ENCODE results near the gene KLHL7. TPM values are rescaled to one million over a fixed set of nuclear protein-coding genes. Genes with fewer than 3 reads are reported as not detected.

Gene KLHL7
- total and polyA plus RNA-seq, 2 donors (not counting 3 experiments of a cell fraction or from before 2014, with no cell fraction given) = 21.3 to 32.1 TPM

DNA sequence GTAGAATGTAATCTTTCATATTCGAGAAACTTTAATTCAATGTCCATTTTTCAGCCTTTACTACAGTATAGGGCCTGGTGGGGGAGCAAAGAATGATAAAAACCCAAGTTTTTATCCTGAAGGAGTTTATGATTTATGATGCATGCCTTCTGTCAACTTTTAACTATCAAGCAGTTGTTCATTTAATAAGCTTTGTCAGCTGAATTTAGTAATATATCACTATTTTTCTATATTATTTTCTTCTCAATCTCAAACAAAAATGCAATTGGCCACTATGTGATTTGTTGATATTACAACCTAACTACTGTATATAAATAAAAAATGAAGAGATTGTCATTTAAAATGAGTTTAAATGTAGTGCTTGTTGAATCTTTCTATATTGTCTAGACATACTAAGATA lies 78.7 kb downstream of the KLHL7 start:
- H3K4me2 ChIP-seq (ENCODE audit: insufficient read depth, low read length) = peak overlapping the region; percentile 96
- TF ChIP-seq FOS (IDR thresholded peaks at IDR 0.05; ENCODE audit: borderline replicate concordance, insufficient read depth, low read length) (no peak), POLR2A (IDR thresholded peaks at IDR 0.05; ENCODE audit: low read depth, low read length) (no peak), EZH2 (IDR thresholded peaks at IDR 0.05; ENCODE audit: borderline replicate concordance, low read depth, low read length, severe bottlenecking) (no peak), POLR2AphosphoS5 (IDR thresholded peaks at IDR 0.05; ENCODE audit: insufficient read depth, low read depth, low read length) (no peak), GATA2 (IDR thresholded peaks at IDR 0.05; ENCODE audit: insufficient read depth, insufficient read length, low read depth, low read length) (no peak), MYC (IDR thresholded peaks at IDR 0.05; ENCODE audit: low read depth, low read length) (no peak), JUN (IDR thresholded peaks at IDR 0.05; ENCODE audit: borderline replicate concordance, insufficient read depth, insufficient read length, low read depth) (no peak)
- TF ChIP-seq, protein P1, sequence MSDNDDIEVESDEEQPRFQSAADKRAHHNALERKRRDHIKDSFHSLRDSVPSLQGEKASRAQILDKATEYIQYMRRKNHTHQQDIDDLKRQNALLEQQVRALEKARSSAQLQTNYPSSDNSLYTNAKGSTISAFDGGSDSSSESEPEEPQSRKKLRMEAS (IDR thresholded peaks at IDR 0.05; ENCODE audit: insufficient read depth, insufficient read length) = no peak
- TF ChIP-seq, protein P2, sequence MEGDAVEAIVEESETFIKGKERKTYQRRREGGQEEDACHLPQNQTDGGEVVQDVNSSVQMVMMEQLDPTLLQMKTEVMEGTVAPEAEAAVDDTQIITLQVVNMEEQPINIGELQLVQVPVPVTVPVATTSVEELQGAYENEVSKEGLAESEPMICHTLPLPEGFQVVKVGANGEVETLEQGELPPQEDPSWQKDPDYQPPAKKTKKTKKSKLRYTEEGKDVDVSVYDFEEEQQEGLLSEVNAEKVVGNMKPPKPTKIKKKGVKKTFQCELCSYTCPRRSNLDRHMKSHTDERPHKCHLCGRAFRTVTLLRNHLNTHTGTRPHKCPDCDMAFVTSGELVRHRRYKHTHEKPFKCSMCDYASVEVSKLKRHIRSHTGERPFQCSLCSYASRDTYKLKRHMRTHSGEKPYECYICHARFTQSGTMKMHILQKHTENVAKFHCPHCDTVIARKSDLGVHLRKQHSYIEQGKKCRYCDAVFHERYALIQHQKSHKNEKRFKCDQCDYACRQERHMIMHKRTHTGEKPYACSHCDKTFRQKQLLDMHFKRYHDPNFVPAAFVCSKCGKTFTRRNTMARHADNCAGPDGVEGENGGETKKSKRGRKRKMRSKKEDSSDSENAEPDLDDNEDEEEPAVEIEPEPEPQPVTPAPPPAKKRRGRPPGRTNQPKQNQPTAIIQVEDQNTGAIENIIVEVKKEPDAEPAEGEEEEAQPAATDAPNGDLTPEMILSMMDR (IDR thresholded peaks at IDR 0.05; ENCODE audit: extremely low read depth in 1 of 2, insufficient read depth in 1 of 2, low read depth in 1 of 2, low read length in 2 of 2) = no peak

More for the DNA sequence above, 78.7 kb downstream of the KLHL7 start:
- Histone ChIP-seq H3K4me1 (ENCODE audit: control insufficient read depth, extremely low read depth, insufficient read depth, low read length) (peaks cover 14% of the 10 kb centered on the region), H4K20me1 (replicated peaks; ENCODE audit: control insufficient read depth, extremely low read depth, insufficient read depth, low read length) (no peaks in the 10 kb centered on the region), H3K36me3 (ENCODE audit: control insufficient read depth in 2 of 2, extremely low read depth in 1 of 2, insufficient read depth in 2 of 2, low read length in 2 of 2) (peaks cover 2 to 20% of the 10 kb centered on the region in 2 experiments), H2AFZ (ENCODE audit: low read depth, low read length) (no peak overlapping the region), H3K79me2 (ENCODE audit: control insufficient read depth, insufficient read depth, low read length) (peaks cover 54% of the 10 kb centered on the region), H3K9me3 (replicated peaks; ENCODE audit: control insufficient read depth, insufficient read depth, low read length) (no peaks in the 10 kb centered on the region), H3K27ac (ENCODE audit: insufficient read depth, low read depth, low read length) (no peak overlapping the region), H3K4me3 (replicated peaks in 1 of 3; ENCODE audit: insufficient read depth in 1 of 3, low read depth in 1 of 3, low read length in 3 of 3) (no peak overlapping the region), H3K9me1 (replicated peaks; ENCODE audit: control insufficient read depth, extremely low read depth, insufficient read depth, low read length) (no peaks in the 10 kb centered on the region), H3K9ac (replicated peaks; ENCODE audit: extremely low read depth, insufficient read depth, low read length) (no peak overlapping the region), H3K27me3 (ENCODE audit: control insufficient read depth in 2 of 2, insufficient read depth in 2 of 2, low read length in 2 of 2) (no peaks in the 10 kb centered on the region)
- dilution Hi-C loops (cut with MboI; ENCODE audit: extremely low pct_ligation_motif_present, low sequenced_read_pairs) = no loop called here
- CTCF ChIA-PET = interaction anchor here (0.9 to 4.8 kb wide), 15 partner anchors 9 to 363 kb away, joined by 3 to 34 read pairs (median 6); partner anchors contain the start of gene GPNMB
- intact Hi-C loops (cut with micrococcal nuclease) = loop anchor here (2.0 to 10.0 kb wide), 3 partner anchors 79 to 341 kb away; partner anchors contain the start of gene IGF2BP3
- BruUV-seq (replicated peaks) = no TSS peak
- no peak for FAIRE-seq
- POLR2A ChIA-PET = no interaction called here
- DNase-seq (ENCODE audit: low read depth, low spot score) = no peak
